Vagina (tissue), 2 donors: Measurements from ENCODE around the gene PWWP2B. TPM values are rescaled to one million over a fixed set of nuclear protein-coding genes. Genes with fewer than 3 reads are reported as not detected.
A peak's percentile ranks its signal among the peaks of the same experiment; 100 is the strongest.

Source experiments
- DNase-seq, 2 donors: peaks; one replicate each; pipeline ENCODE4 v3.0.0-alpha.2; 2017; ENCODE audit errors: extremely low spot score in 2 of 2
- H3K27ac ChIP-seq: fragments of 200-600 bp; sonication (generic); one replicate; pipeline ENCODE4 v1.5.1; 2019
- H3K27me3 ChIP-seq: fragments of 200-600 bp; sonication (generic); one replicate; pipeline ENCODE4 v1.5.1; 2019
- H3K36me3 ChIP-seq, 2 donors: fragments of 200-600 bp; sonication (generic); one replicate each; pipeline ENCODE4 v1.5.1; 2017 to 2019
- H3K4me1 ChIP-seq: fragments of 200-600 bp; sonication (generic); one replicate; pipeline ENCODE4 v1.5.1; 2019
- H3K4me3 ChIP-seq, 2 donors: fragments of 200-600 bp; sonication (generic); 1 replicate in 1 of 2; 2 replicates in 1 of 2; pipeline ENCODE4 v1.5.1; 2016 to 2019
- H3K9me3 ChIP-seq: fragments of 200-600 bp; sonication (generic); one replicate; pipeline ENCODE4 v1.5.1; 2019
- CTCF ChIP-seq, 3 experiments: fragments of 450-650 bp in 2 of 3; fragments of 200-600 bp in 1 of 3; sonication (generic) in 1 of 3; IDR thresholded peaks; one replicate each; pipeline ENCODE4 v1.5.1; 2017 to 2019; ENCODE audit warnings: antibody characterized with exemption in 3 of 3, mild to moderate bottlenecking in 2 of 3, moderate library complexity in 2 of 3
- POLR2A ChIP-seq, 2 donors: fragments of 450-650 bp; IDR thresholded peaks; one replicate each; pipeline ENCODE4 v1.6.1; 2017; ENCODE audit warnings: antibody characterized with exemption in 2 of 2, mild to moderate bottlenecking in 2 of 2, moderate library complexity in 2 of 2
- POLR2AphosphoS5 ChIP-seq, 2 donors: sonication (generic); formaldehyde crosslinking; IDR thresholded peaks; one replicate each; pipeline ENCODE4 v1.9.0; 2017; ENCODE audit warnings: antibody characterized with exemption in 2 of 2, mild to moderate bottlenecking in 2 of 2, low read depth in 1 of 2; ENCODE audit not compliant: insufficient read depth in 1 of 2
- intact Hi-C: fragments of 100-400 bp; cut with DNase I; formaldehyde crosslinking; loops from one replicate; pipeline ENCODE4 v1.15.1; 2023
- total RNA-seq: library from RNA; depleted of rRNA; stranded (reverse); fragments of >200 nt; gene quantifications from one replicate; pipeline ENCODE4 v1.2.3, GENCODE V29; 2016

The PWWP2B gene
- total RNA-seq, 1 donor from 2014 or later: 14.7 TPM

GRCh38 chr10:132387764-132388210 is 9.2 kb upstream of the PWWP2B start:
- Histone ChIP-seq H3K27ac (peak overlapping the region; percentile 45), H3K4me3 (no peak overlapping the region), H3K4me1 (no peaks in the 10 kb centered on the region), H3K27me3 (no peaks in the 10 kb centered on the region), H3K36me3 (no peaks in the 10 kb centered on the region), H3K9me3 (no peaks in the 10 kb centered on the region)
- TF ChIP-seq POLR2AphosphoS5 (IDR thresholded peaks at IDR 0.05; ENCODE audit: insufficient read depth in 1 of 2, low read depth in 1 of 2) (peak in 1 of 2 donors; percentile 29), POLR2A (IDR thresholded peaks at IDR 0.05) (no peak), CTCF (IDR thresholded peaks at IDR 0.05) (peak; percentile 30 to 75 (median 60))
- intact Hi-C loops: loop anchor here (2.0 kb wide), 1 partner anchor 65 kb away; no protein-coding TSS in a partner anchor
- DNase-seq: no peak

GRCh38 chr10:132388891-132389432 is 8.0 kb upstream of the PWWP2B start:
- intact Hi-C loops: no loop called here
- TF ChIP-seq POLR2AphosphoS5 (IDR thresholded peaks at IDR 0.05; ENCODE audit: insufficient read depth in 1 of 2, low read depth in 1 of 2) (peak in 1 of 2 donors; percentile 22), CTCF (IDR thresholded peaks at IDR 0.05) (no peak)
- Histone ChIP-seq H3K27ac (no peak overlapping the region), H3K36me3 (no peaks in the 10 kb centered on the region), H3K4me1 (no peaks in the 10 kb centered on the region), H3K4me3 (no peak overlapping the region), H3K27me3 (no peaks in the 10 kb centered on the region), H3K9me3 (no peaks in the 10 kb centered on the region)
- no peak for DNase-seq

DNA sequence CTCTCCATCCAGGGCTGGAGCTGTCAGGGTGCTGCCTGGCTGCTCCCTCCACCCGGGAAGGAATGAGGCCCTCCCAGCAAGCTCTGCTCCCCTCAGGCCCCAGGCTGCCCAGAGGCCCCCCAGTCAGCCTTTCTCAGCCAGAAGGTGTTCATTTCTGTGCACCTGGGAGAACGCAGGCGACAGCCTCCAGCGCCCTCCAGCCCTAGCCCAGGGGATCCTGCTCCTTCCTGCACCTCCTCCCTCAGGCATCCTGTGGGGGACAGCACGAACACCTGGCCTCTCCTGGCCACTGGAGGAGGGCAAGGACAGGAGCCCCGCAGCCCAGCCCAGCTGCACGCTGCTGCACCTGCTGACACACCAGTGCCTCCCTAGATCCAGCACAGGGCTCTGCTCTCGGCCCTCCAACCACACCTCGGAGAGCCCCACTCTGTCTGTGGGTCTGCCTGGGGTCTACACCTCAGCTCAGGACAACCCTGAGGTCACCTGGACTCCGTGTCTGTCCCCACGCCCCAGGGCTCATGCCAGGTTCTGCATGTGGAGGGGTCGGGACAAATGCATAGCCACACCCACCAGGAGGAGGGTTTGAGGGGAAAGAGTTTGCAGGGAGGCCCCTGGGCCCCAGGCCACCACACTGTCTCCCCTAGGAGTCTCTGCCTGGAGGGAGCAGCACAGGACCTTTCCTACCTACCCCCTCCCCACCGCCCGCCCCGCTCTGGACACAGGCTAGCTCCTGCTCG is 7.4 kb upstream of the PWWP2B start:
- DNase-seq: no peak
- H3K27ac ChIP-seq: no peak overlapping the region
- no peaks in the 10 kb centered on the region for H3K4me1 ChIP-seq
- H3K27me3 ChIP-seq: no peaks in the 10 kb centered on the region
- H3K4me3 ChIP-seq: no peak overlapping the region
- no peaks in the 10 kb centered on the region for H3K9me3 ChIP-seq
- TF ChIP-seq CTCF (IDR thresholded peaks at IDR 0.05) (no peak), POLR2AphosphoS5 (IDR thresholded peaks at IDR 0.05; ENCODE audit: insufficient read depth in 1 of 2, low read depth in 1 of 2) (no peak), POLR2A (IDR thresholded peaks at IDR 0.05) (no peak)
- no peaks in the 10 kb centered on the region for H3K36me3 ChIP-seq
- intact Hi-C loops: loop anchor here (10.0 kb wide), 1 partner anchor 245 kb away; no protein-coding TSS in a partner anchor

- Histone ChIP-seq H3K4me3 (no peak overlapping the region), H3K4me1 (peaks cover 7% of the 10 kb centered on the region), H3K27ac (no peak overlapping the region), H3K27me3 (no peaks in the 10 kb centered on the region), H3K36me3 (no peaks in the 10 kb centered on the region), H3K9me3 (no peaks in the 10 kb centered on the region)
- intact Hi-C loops: loop anchor here (10.0 kb wide), 1 partner anchor 244 kb away; no protein-coding TSS in a partner anchor
- no peak for DNase-seq
- TF ChIP-seq POLR2AphosphoS5 (IDR thresholded peaks at IDR 0.05; ENCODE audit: insufficient read depth in 1 of 2, low read depth in 1 of 2): no peak
- no peak for TF ChIP-seq CTCF (IDR thresholded peaks at IDR 0.05)
- TF ChIP-seq POLR2A (IDR thresholded peaks at IDR 0.05): no peak
Measured at GRCh38 chr10:132390170-132390920, 6.7 kb upstream of the PWWP2B start.
